ENCODE data around the gene MBD6. TPM values are rescaled to one million over a fixed set of nuclear protein-coding genes. Genes with fewer than 3 reads are reported as not detected.

Gene MBD6
- total RNA-seq, 1 experiment from 2014 or later: 140 TPM

GRCh38 chr12:57473886-57474285, 48.7 kb upstream of the MBD6 start:
- DNase-seq (ENCODE audit: low spot score): no peak
- TF ChIP-seq EZH2 (IDR thresholded peaks at IDR 0.05; ENCODE audit: borderline replicate concordance, low read depth, low read length, poor library complexity, severe bottlenecking) (no peak), CTCF (conservative IDR thresholded peaks at IDR 0.05; ENCODE audit: low read depth, low read length) (no peak)
- BruUV-seq (replicated peaks): no TSS peak
- intact Hi-C loops (cut with micrococcal nuclease; ENCODE audit: unreplicated experiment): no loop called here
- H3K9me3 ChIP-seq (ENCODE audit: low read depth, low read length, poor library complexity, severe bottlenecking): no peaks in the 10 kb centered on the region
- no peaks in the 10 kb centered on the region for H3K36me3 ChIP-seq (ENCODE audit: insufficient read depth, low read length, poor library complexity, severe bottlenecking)
- no peak overlapping the region for H3K4me3 ChIP-seq (ENCODE audit: low read depth, low read length, poor library complexity, severe bottlenecking)
- peaks cover 29% of the 10 kb centered on the region for H3K27me3 ChIP-seq (replicated peaks; ENCODE audit: insufficient read depth, low read depth, low read length, poor library complexity)
- no peaks in the 10 kb centered on the region for H3K4me1 ChIP-seq (ENCODE audit: insufficient read depth, low read length, poor library complexity, severe bottlenecking)
- ChIA-PET CTCF (no interaction called here), POLR2A (ENCODE audit: low non-redundant PET) (interaction anchor here (0.7 kb wide), 1 partner anchor 26 kb away, joined by 3 read pairs; no protein-coding TSS in a partner anchor)
- no peak overlapping the region for H3K27ac ChIP-seq (ENCODE audit: low read depth, low read length, poor library complexity, severe bottlenecking)

GRCh38 chr12:57474430-57474829, 48.2 kb upstream of the MBD6 start:
- H3K4me1 ChIP-seq (ENCODE audit: insufficient read depth, low read length, poor library complexity, severe bottlenecking): no peaks in the 10 kb centered on the region
- POLR2A ChIA-PET (ENCODE audit: low non-redundant PET): no interaction called here
- H3K36me3 ChIP-seq (ENCODE audit: insufficient read depth, low read length, poor library complexity, severe bottlenecking): no peaks in the 10 kb centered on the region
- no peaks in the 10 kb centered on the region for H3K9me3 ChIP-seq (ENCODE audit: low read depth, low read length, poor library complexity, severe bottlenecking)
- DNase-seq (ENCODE audit: low spot score): no peak
- intact Hi-C loops (cut with micrococcal nuclease; ENCODE audit: unreplicated experiment): no loop called here
- no TSS peak for BruUV-seq (replicated peaks)
- H3K4me3 ChIP-seq (ENCODE audit: low read depth, low read length, poor library complexity, severe bottlenecking): no peak overlapping the region
- H3K27me3 ChIP-seq (replicated peaks; ENCODE audit: insufficient read depth, low read depth, low read length, poor library complexity): peaks cover 29% of the 10 kb centered on the region
- CTCF ChIA-PET: no interaction called here
- no peak for TF ChIP-seq CTCF (conservative IDR thresholded peaks at IDR 0.05; ENCODE audit: low read depth, low read length)
- no peak for TF ChIP-seq EZH2 (IDR thresholded peaks at IDR 0.05; ENCODE audit: borderline replicate concordance, low read depth, low read length, poor library complexity, severe bottlenecking)
- no peak overlapping the region for H3K27ac ChIP-seq (ENCODE audit: low read depth, low read length, poor library complexity, severe bottlenecking)

GRCh38 chr12:57474862-57475261, 47.8 kb upstream of the MBD6 start:
- TF ChIP-seq EZH2 (IDR thresholded peaks at IDR 0.05; ENCODE audit: borderline replicate concordance, low read depth, low read length, poor library complexity, severe bottlenecking) (no peak), CTCF (conservative IDR thresholded peaks at IDR 0.05; ENCODE audit: low read depth, low read length) (no peak)
- intact Hi-C loops (cut with micrococcal nuclease; ENCODE audit: unreplicated experiment): no loop called here
- ChIA-PET POLR2A (ENCODE audit: low non-redundant PET) (interaction anchor here (0.5 kb wide), 1 partner anchor 12 kb away, joined by 8 read pairs; no protein-coding TSS in a partner anchor), CTCF (no interaction called here)
- no TSS peak for BruUV-seq (replicated peaks)
- Histone ChIP-seq H3K36me3 (ENCODE audit: insufficient read depth, low read length, poor library complexity, severe bottlenecking) (no peaks in the 10 kb centered on the region), H3K27me3 (replicated peaks; ENCODE audit: insufficient read depth, low read depth, low read length, poor library complexity) (peaks cover 29% of the 10 kb centered on the region), H3K9me3 (ENCODE audit: low read depth, low read length, poor library complexity, severe bottlenecking) (no peaks in the 10 kb centered on the region), H3K27ac (ENCODE audit: low read depth, low read length, poor library complexity, severe bottlenecking) (no peak overlapping the region), H3K4me1 (ENCODE audit: insufficient read depth, low read length, poor library complexity, severe bottlenecking) (no peaks in the 10 kb centered on the region), H3K4me3 (ENCODE audit: low read depth, low read length, poor library complexity, severe bottlenecking) (no peak overlapping the region)
- DNase-seq (ENCODE audit: low spot score): no peak

Measured in A673 (cell line).